Activated T-helper 2 cell treated with anti-CD3 and anti-CD28 coated beads, Interferon-gamma antibody, Interleukin-2, Interleukin-4, amounts not matched to agents 10 μg/mL and 5 μg/mL and 100 μg/mL, durations not matched to agents 14 hours and 24 hours and 36 hours (primary cell): ENCODE results near the gene INHBC. TPM values are rescaled to one million over a fixed set of nuclear protein-coding genes. Genes with fewer than 3 reads are reported as not detected.
A peak's percentile ranks its signal among the peaks of the same experiment; 100 is the strongest.
"Not testable (repeated sequence)": the region's sequence is repeated elsewhere in the genome, so short reads cannot be mapped to it uniquely, and the experiment has no call there.

Experiments
- DNase-seq: peaks from one replicate; pipeline ENCODE4 v3.0.0; 2021; ENCODE audit warnings: low spot score
- H3K27ac Mint-ChIP-seq: one replicate; pipeline ENCODE4 v1.8.0; 2021; ENCODE audit warnings: mixed read lengths
- H3K27me3 Mint-ChIP-seq: one replicate; pipeline ENCODE4 v1.8.0; 2021; ENCODE audit warnings: low read depth, mixed read lengths
- H3K36me3 Mint-ChIP-seq: one replicate; pipeline ENCODE4 v1.8.0; 2021; ENCODE audit warnings: low read depth, mixed read lengths
- H3K4me1 Mint-ChIP-seq: one replicate; pipeline ENCODE4 v1.8.0; 2021; ENCODE audit warnings: low read depth, mixed read lengths
- H3K4me3 Mint-ChIP-seq: one replicate; pipeline ENCODE4 v1.8.0; 2021; ENCODE audit warnings: low read depth, mild to moderate bottlenecking, moderate library complexity, mixed read lengths
- H3K9me3 Mint-ChIP-seq: one replicate; pipeline ENCODE4 v1.8.0; 2021; ENCODE audit warnings: mixed read lengths
- intact Hi-C: fragments of 100-400 bp; cut with micrococcal nuclease; formaldehyde crosslinking; loops from one replicate; pipeline ENCODE4 v1.15.1; 2023
- total RNA-seq: library from RNA; stranded (reverse); gene quantifications from 2 replicates; pipeline ENCODE4 v1.2.3, GENCODE V29; 2022

INHBC gene
- total RNA-seq, 1 donor from 2014 or later: 0.14 TPM

- H3K9me3 Mint-ChIP-seq: no peaks in the 10 kb centered on the region
- H3K4me3 Mint-ChIP-seq: peak overlapping the region; percentile 87
- intact Hi-C loops: loop anchor here (1.0 to 2.0 kb wide), 2 partner anchors 21 to 28 kb away; partner anchors contain the start of gene GLI1
- peak overlapping the region; percentile 95 for H3K27ac Mint-ChIP-seq
- H3K27me3 Mint-ChIP-seq: no peaks in the 10 kb centered on the region
- H3K36me3 Mint-ChIP-seq: peaks cover 8% of the 10 kb centered on the region
- no peak for DNase-seq
- peaks cover 26% of the 10 kb centered on the region for H3K4me1 Mint-ChIP-seq
Measured at GRCh38 chr12:57431654-57432188, 2.9 kb upstream of the INHBC start.

- no peaks in the 10 kb centered on the region for H3K9me3 Mint-ChIP-seq
- peaks cover 4% of the 10 kb centered on the region for H3K36me3 Mint-ChIP-seq
- no peak overlapping the region for H3K27ac Mint-ChIP-seq
- intact Hi-C loops: no loop called here
- H3K4me1 Mint-ChIP-seq: peaks cover 23% of the 10 kb centered on the region
- H3K4me3 Mint-ChIP-seq: no peak overlapping the region
- H3K27me3 Mint-ChIP-seq: no peaks in the 10 kb centered on the region
- DNase-seq: no peak
Measured at GRCh38 chr12:57433370-57433769, 1.2 kb upstream of the INHBC start.

DNA sequence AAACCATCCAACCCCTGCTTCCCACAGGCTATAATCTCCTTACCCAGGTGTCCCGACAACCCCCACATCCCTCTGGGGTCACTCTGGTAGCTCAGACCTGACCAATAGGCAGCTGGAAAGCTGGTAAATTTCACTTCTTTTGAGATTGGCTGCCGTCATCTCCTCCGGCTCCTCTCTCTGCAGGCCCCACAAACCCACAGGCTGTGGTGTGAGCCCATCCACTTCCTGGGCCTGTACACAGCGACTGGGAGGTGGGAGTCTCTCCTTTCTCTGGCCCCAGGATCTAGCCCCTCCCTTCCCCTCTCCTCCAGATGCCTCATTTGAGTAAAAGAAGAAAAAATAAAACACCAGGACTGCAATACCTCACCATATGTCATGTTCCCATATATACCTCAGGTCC is 709 bp downstream of the INHBC start:
- Mint-ChIP-seq H3K27ac (peak overlapping the region; percentile 75), H3K36me3 (no peaks in the 10 kb centered on the region), H3K4me1 (peaks cover 13% of the 10 kb centered on the region), H3K27me3 (peaks cover 2% of the 10 kb centered on the region), H3K9me3 (no peaks in the 10 kb centered on the region), H3K4me3 (peak overlapping the region; percentile 41)
- intact Hi-C loops: no loop called here
- DNase-seq: no peak

GRCh38 chr12:57438400-57438799 is 3.8 kb downstream of the INHBC start:
- peaks cover 7% of the 10 kb centered on the region for H3K9me3 Mint-ChIP-seq

DNA sequence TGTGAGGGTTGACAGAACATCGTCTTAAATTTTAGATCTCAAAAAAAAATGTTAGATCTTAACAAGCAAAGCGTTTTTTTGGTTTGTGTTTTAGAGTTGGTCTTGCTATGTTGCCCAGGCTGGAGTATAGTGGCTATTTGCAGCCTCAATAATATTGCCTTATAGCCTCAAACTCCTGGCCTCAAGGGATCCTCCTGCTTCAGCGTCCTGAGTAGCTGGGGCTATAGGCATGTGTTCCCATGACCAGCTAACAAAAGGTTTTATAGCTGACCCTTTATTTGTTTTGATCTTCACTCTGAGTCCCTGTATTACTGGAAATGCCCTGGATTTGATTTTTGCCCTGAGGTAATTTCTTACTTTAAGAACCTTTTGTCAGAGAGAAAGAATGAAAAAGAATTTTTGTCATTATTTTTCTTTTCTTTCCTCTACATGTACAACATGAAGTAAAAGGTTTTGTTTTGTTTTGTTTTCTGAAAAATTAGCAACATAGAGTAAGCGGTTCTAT is 5.2 kb downstream of the INHBC start:
- Mint-ChIP-seq H3K9me3 (peaks cover 7% of the 10 kb centered on the region), H3K4me1 (peaks cover 6% of the 10 kb centered on the region), H3K27ac (no peak overlapping the region), H3K27me3 (peaks cover 9% of the 10 kb centered on the region), H3K36me3 (peaks cover 3% of the 10 kb centered on the region), H3K4me3 (no peak overlapping the region)
- intact Hi-C loops: no loop called here
- no peak for DNase-seq

More at GRCh38 chr12:57438400-57438799, 3.8 kb downstream of the INHBC start:
- H3K27ac Mint-ChIP-seq: no peak overlapping the region
- intact Hi-C loops: no loop called here
- no peak overlapping the region for H3K4me3 Mint-ChIP-seq
- no peak for DNase-seq
- peaks cover 9% of the 10 kb centered on the region for H3K27me3 Mint-ChIP-seq
- H3K4me1 Mint-ChIP-seq: peaks cover 4% of the 10 kb centered on the region
- peaks cover 3% of the 10 kb centered on the region for H3K36me3 Mint-ChIP-seq

GRCh38 chr12:57441393-57441792 is 6.8 kb downstream of the INHBC start:
- not testable (repeated sequence) for H3K36me3 Mint-ChIP-seq

DNA sequence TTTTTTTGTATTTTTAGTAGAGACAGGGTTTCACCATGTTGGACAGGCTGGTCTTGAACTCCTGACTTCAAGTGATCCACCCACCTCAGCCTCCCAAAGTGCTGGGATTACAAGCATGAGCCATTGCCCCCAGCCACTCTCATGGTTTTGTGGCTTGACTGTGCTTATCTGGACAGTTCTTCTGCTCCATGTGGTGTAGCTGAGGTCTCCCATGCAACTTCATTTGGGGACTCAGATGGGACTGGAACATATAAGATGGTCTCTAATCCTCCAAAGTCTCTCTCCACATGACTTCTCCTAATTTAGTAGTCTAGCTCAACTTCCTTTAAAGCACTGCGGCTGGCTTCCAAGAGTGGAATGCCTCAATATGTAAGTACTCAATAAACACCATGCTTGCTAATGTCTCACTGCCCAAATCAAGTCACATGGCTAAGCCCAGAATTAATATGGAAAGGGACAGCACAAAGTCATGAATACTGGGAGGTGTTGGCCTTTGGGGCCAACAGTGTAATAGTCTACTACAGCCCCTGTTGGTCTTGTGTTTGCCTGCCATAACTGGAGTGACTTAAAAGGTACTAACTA is 7.4 kb downstream of the INHBC start:
- intact Hi-C loops: no loop called here
- Mint-ChIP-seq H3K36me3 (peaks cover 3% of the 10 kb centered on the region), H3K27ac (no peak overlapping the region), H3K4me1 (peaks cover 11% of the 10 kb centered on the region), H3K27me3 (peaks cover 9% of the 10 kb centered on the region), H3K9me3 (peaks cover 7% of the 10 kb centered on the region), H3K4me3 (no peak overlapping the region)
- DNase-seq: no peak

More at GRCh38 chr12:57441393-57441792, 6.8 kb downstream of the INHBC start:
- H3K27me3 Mint-ChIP-seq, intact Hi-C loops, H3K27ac Mint-ChIP-seq, H3K9me3 Mint-ChIP-seq, H3K4me1 Mint-ChIP-seq, DNase-seq, H3K4me3 Mint-ChIP-seq: not testable (repeated sequence)

- intact Hi-C loops, DNase-seq, H3K9me3 Mint-ChIP-seq, H3K4me3 Mint-ChIP-seq, H3K36me3 Mint-ChIP-seq, H3K27me3 Mint-ChIP-seq: not testable (repeated sequence)
- peaks cover 11% of the 10 kb centered on the region for H3K4me1 Mint-ChIP-seq
- peak overlapping the region; percentile 52 for H3K27ac Mint-ChIP-seq
Measured at GRCh38 chr12:57444337-57444736, 9.8 kb downstream of the INHBC start.

DNA sequence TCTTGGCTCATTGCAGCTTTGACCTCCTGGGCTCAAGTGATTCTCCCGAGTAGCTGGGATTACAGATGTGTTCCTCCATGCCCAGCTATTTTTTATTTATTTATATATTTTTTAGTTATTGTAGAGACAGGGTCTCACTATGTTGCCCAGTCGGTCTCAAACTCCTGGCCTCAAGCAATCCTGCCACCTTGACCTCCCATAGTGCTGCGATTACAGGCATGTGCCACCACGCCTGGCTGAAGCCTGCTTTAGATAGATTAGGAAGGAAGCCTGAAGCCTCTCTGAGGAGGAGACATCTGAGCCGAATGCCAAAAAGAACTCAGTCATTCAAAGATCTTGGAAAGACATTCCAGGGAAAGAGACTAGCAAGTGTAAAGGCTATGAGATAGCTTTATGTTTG is 10.2 kb downstream of the INHBC start:
- no peak overlapping the region for H3K4me3 Mint-ChIP-seq
- peaks cover 7% of the 10 kb centered on the region for H3K27me3 Mint-ChIP-seq
- H3K36me3 Mint-ChIP-seq: peaks cover 3% of the 10 kb centered on the region
- H3K27ac Mint-ChIP-seq: peak overlapping the region; percentile 9
- intact Hi-C loops: no loop called here
- H3K4me1 Mint-ChIP-seq: peaks cover 11% of the 10 kb centered on the region
- H3K9me3 Mint-ChIP-seq: peaks cover 7% of the 10 kb centered on the region
- DNase-seq: no peak

- Mint-ChIP-seq H3K36me3 (peaks cover 3% of the 10 kb centered on the region), H3K4me3 (no peak overlapping the region), H3K27me3 (peaks cover 2% of the 10 kb centered on the region), H3K27ac (no peak overlapping the region), H3K9me3 (peaks cover 7% of the 10 kb centered on the region), H3K4me1 (peaks cover 20% of the 10 kb centered on the region)
- intact Hi-C loops: no loop called here
- DNase-seq: no peak
Measured at GRCh38 chr12:57446292-57446960, 11.8 kb downstream of the INHBC start.

DNA sequence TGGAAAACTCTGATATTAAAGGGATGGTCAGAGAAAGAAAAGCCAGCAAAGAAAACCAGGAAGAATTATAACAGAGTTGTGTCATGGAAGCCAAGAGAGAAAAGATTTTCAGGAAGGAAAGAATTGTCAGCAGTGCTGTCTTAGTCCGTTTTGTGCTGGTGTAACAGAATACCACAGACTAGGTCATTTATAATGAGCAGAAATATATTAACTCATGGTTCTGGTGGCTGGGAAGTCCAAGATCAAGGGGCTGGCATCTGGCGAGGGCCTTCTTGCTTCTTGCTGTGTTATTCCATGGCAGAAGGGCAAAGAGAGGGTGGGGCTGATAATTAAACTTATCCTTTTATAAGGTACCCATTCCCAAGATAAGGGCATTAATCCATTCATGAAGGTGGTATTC is 14.1 kb downstream of the INHBC start:
- no peaks in the 10 kb centered on the region for H3K9me3 Mint-ChIP-seq
- no peaks in the 10 kb centered on the region for H3K36me3 Mint-ChIP-seq
- no peak overlapping the region for H3K4me3 Mint-ChIP-seq
- peaks cover 28% of the 10 kb centered on the region for H3K4me1 Mint-ChIP-seq
- no peak for DNase-seq
- intact Hi-C loops: no loop called here
- no peaks in the 10 kb centered on the region for H3K27me3 Mint-ChIP-seq
- H3K27ac Mint-ChIP-seq: no peak overlapping the region

DNA sequence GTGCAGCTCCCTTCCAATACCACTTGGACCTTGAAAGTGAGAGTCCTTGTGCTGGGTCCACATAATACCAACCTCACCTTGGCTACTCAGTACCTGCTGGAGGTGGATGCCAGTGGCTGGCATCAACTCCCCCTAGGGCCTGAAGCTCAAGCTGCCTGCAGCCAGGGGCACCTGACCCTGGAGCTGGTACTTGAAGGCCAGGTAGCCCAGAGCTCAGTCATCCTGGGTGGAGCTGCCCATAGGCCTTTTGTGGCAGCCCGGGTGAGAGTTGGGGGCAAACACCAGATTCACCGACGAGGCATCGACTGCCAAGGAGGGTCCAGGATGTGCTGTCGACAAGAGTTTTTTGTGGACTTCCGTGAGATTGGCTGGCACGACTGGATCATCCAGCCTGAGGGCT is 14.8 kb downstream of the INHBC start:
- H3K9me3 Mint-ChIP-seq: no peaks in the 10 kb centered on the region
- DNase-seq: no peak
- H3K4me3 Mint-ChIP-seq: no peak overlapping the region
- no peaks in the 10 kb centered on the region for H3K36me3 Mint-ChIP-seq
- no peak overlapping the region for H3K27ac Mint-ChIP-seq
- intact Hi-C loops: no loop called here
- peaks cover 28% of the 10 kb centered on the region for H3K4me1 Mint-ChIP-seq
- no peaks in the 10 kb centered on the region for H3K27me3 Mint-ChIP-seq

DNA sequence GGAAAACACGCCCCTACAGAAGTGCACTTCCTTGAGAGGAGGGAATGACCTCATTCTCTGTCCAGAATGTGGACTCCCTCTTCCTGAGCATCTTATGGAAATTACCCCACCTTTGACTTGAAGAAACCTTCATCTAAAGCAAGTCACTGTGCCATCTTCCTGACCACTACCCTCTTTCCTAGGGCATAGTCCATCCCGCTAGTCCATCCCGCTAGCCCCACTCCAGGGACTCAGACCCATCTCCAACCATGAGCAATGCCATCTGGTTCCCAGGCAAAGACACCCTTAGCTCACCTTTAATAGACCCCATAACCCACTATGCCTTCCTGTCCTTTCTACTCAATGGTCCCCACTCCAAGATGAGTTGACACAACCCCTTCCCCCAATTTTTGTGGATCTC is 15.5 kb downstream of the INHBC start:
- Mint-ChIP-seq H3K27me3 (no peaks in the 10 kb centered on the region), H3K27ac (no peak overlapping the region), H3K4me1 (peaks cover 26% of the 10 kb centered on the region), H3K4me3 (no peak overlapping the region), H3K36me3 (no peaks in the 10 kb centered on the region), H3K9me3 (no peaks in the 10 kb centered on the region)
- intact Hi-C loops: no loop called here
- no peak for DNase-seq
